ENCODE measurements around the gene ZNF791.

- TF ChIP-seq, protein P1, sequence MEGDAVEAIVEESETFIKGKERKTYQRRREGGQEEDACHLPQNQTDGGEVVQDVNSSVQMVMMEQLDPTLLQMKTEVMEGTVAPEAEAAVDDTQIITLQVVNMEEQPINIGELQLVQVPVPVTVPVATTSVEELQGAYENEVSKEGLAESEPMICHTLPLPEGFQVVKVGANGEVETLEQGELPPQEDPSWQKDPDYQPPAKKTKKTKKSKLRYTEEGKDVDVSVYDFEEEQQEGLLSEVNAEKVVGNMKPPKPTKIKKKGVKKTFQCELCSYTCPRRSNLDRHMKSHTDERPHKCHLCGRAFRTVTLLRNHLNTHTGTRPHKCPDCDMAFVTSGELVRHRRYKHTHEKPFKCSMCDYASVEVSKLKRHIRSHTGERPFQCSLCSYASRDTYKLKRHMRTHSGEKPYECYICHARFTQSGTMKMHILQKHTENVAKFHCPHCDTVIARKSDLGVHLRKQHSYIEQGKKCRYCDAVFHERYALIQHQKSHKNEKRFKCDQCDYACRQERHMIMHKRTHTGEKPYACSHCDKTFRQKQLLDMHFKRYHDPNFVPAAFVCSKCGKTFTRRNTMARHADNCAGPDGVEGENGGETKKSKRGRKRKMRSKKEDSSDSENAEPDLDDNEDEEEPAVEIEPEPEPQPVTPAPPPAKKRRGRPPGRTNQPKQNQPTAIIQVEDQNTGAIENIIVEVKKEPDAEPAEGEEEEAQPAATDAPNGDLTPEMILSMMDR (IDR thresholded peaks at IDR 0.05), result no peak
- no peak for TF ChIP-seq EZH2 (IDR thresholded peaks at IDR 0.05)
- no peak for TF ChIP-seq EZH2phosphoT487 (IDR thresholded peaks at IDR 0.05)
Observed at GRCh38 chr19:12655546-12655945, 44.8 kb downstream of the ZNF791 start.

Measured in neural progenitor cell (in vitro differentiated cells).